Omental fat pad (tissue), 4 donors: Measurements from ENCODE around the gene FBXW9. TPM values are rescaled to one million over a fixed set of nuclear protein-coding genes. Genes with fewer than 3 reads are reported as not detected.
A peak's percentile ranks its signal among the peaks of the same experiment; 100 is the strongest.
"Not testable (repeated sequence)": the region's sequence is repeated elsewhere in the genome, so short reads cannot be mapped to it uniquely, and the experiment has no call there.

Experiments
- ATAC-seq: fragments of 150-250 bp; one replicate; pipeline ENCODE4 v1.9.1; 2016; ENCODE audit warnings: mild to moderate bottlenecking, moderate library complexity; ENCODE audit not compliant: low FRiP score
- DNase-seq: peaks from one replicate; pipeline ENCODE4 v3.0.0-alpha.2; 2019; ENCODE audit warnings: low spot score
- CTCF ChIP-seq, 3 donors: fragments of 450-650 bp; IDR thresholded peaks; one replicate each; pipeline ENCODE4 v1.5.1; 2016 to 2017; ENCODE audit warnings: antibody characterized with exemption in 3 of 3, mild to moderate bottlenecking in 3 of 3, moderate library complexity in 2 of 3
- total RNA-seq, 4 donors: library from RNA; depleted of rRNA; stranded (reverse); fragments of >200 nt; gene quantifications; one replicate each; pipeline ENCODE4 v1.1.0, GENCODE V29; 2016

The FBXW9 gene
- total RNA-seq, 4 donors from 2014 or later = 3.2 to 5.6 (median 4.4) TPM

- no peak for DNase-seq
- no peak for ATAC-seq
Observed at GRCh38 chr19:12689581-12690216, 6.7 kb downstream of the FBXW9 start.

GRCh38 chr19:12689012-12689411, 7.4 kb downstream of the FBXW9 start:
- no peak for TF ChIP-seq CTCF (IDR thresholded peaks at IDR 0.05)
- ATAC-seq = no peak
- no peak for DNase-seq

More at GRCh38 chr19:12689581-12690216, 6.7 kb downstream of the FBXW9 start:
- no peak for TF ChIP-seq CTCF (IDR thresholded peaks at IDR 0.05)

GRCh38 chr19:12687496-12688196, 8.8 kb downstream of the FBXW9 start, which contains the start of gene GNG14:
TSS of gene GNG14 (plus strand) at chr19:12687998. CDS start at chr19:12688049, 51 bp downstream.
- no peak for ATAC-seq

GRCh38 chr19:12685831-12686230, 10.6 kb downstream of the FBXW9 start:
- TF ChIP-seq CTCF (IDR thresholded peaks at IDR 0.05) = no peak
- DNase-seq (no peak), ATAC-seq (no peak)

More at GRCh38 chr19:12687496-12688196, 8.8 kb downstream of the FBXW9 start, which contains the start of gene GNG14:
- no peak for TF ChIP-seq CTCF (IDR thresholded peaks at IDR 0.05)
- no peak for DNase-seq

- TF ChIP-seq CTCF (IDR thresholded peaks at IDR 0.05) = no peak
- peak; percentile 97 for ATAC-seq
Observed at GRCh38 chr19:12681074-12681987, 15.1 kb downstream of the FBXW9 start, which contains the start of gene DHPS. TSS of gene DHPS (minus strand) at chr19:12681880. CDS start at chr19:12681766, 114 bp downstream.

GRCh38 chr19:12680034-12680433, 16.4 kb downstream of the FBXW9 start:
- no peak for TF ChIP-seq CTCF (IDR thresholded peaks at IDR 0.05)
- ATAC-seq = no peak
- no peak for DNase-seq

More at GRCh38 chr19:12681074-12681987, 15.1 kb downstream of the FBXW9 start, which contains the start of gene DHPS:
- DNase-seq = peak; percentile 70

GRCh38 chr19:12678039-12678438, 18.4 kb downstream of the FBXW9 start:
- ATAC-seq, DNase-seq: not testable (repeated sequence)
